ENCODE results near the gene JADE3. TPM values are rescaled to one million over a fixed set of nuclear protein-coding genes. Genes with fewer than 3 reads are reported as not detected.

The JADE3 gene
- polyA plus RNA-seq, 1 donor from 2014 or later = 6.8 TPM

- no peak for TF ChIP-seq RAD21 (conservative IDR thresholded peaks at IDR 0.05)
- no peak for TF ChIP-seq TAF1 (IDR thresholded peaks at IDR 0.05; ENCODE audit: low read depth)
- TF ChIP-seq POLR2AphosphoS5 (IDR thresholded peaks at IDR 0.05) = no peak
- no peak for TF ChIP-seq EZH2 (IDR thresholded peaks at IDR 0.05; ENCODE audit: borderline replicate concordance, insufficient read depth, low read length, poor library complexity, severe bottlenecking)
- no peak for TF ChIP-seq CTCF (IDR thresholded peaks at IDR 0.05; ENCODE audit: poor library complexity, severe bottlenecking)
- TF ChIP-seq EP300 (conservative IDR thresholded peaks at IDR 0.05; ENCODE audit: poor library complexity, severe bottlenecking) = no peak
- TF ChIP-seq SMC3 (conservative IDR thresholded peaks at IDR 0.05; ENCODE audit: poor library complexity) = no peak
- no peak for TF ChIP-seq REST (IDR thresholded peaks at IDR 0.05; ENCODE audit: borderline replicate concordance)
- no peak for TF ChIP-seq MXI1 (conservative IDR thresholded peaks at IDR 0.05; ENCODE audit: poor library complexity, severe bottlenecking)
- H3K4me3 ChIP-seq (ENCODE audit: low read length) = no peak overlapping the region
- no peaks in the 10 kb centered on the region for H3K9me3 ChIP-seq (ENCODE audit: low read length)
- H3F3A ChIP-seq (ENCODE audit: insufficient read depth, low read length, poor library complexity, severe bottlenecking) = no peaks in the 10 kb centered on the region
- H3K27me3 ChIP-seq (ENCODE audit: insufficient read depth, low read depth, low read length) = no peaks in the 10 kb centered on the region
- no peak overlapping the region for H3K9ac ChIP-seq (ENCODE audit: low read length)
- no peaks in the 10 kb centered on the region for H3K9me2 ChIP-seq (ENCODE audit: insufficient read depth, low read length)
- no peak overlapping the region for H3K27ac ChIP-seq (ENCODE audit: low read length)
- peaks cover 10% of the 10 kb centered on the region for H3K79me2 ChIP-seq (replicated peaks; ENCODE audit: insufficient read depth, low read length)
- no peaks in the 10 kb centered on the region for H4K20me1 ChIP-seq (ENCODE audit: insufficient read depth)
- no peaks in the 10 kb centered on the region for H3K36me3 ChIP-seq (ENCODE audit: insufficient read depth, low read length)
- no peak overlapping the region for H2AFZ ChIP-seq (ENCODE audit: low read depth, low read length)
- no peak overlapping the region for H3K4me2 ChIP-seq (ENCODE audit: low read length)
Observed at GRCh38 chrX:46935295-46935694, 23.1 kb downstream of the JADE3 start.

GRCh38 chrX:46938589-46938988 lies 26.4 kb downstream of the JADE3 start:
- H3K4me2 ChIP-seq (ENCODE audit: low read length) = no peak overlapping the region
- H3K36me3 ChIP-seq (ENCODE audit: insufficient read depth, low read length) = no peaks in the 10 kb centered on the region
- H3K4me3 ChIP-seq (ENCODE audit: low read length) = no peak overlapping the region
- no peaks in the 10 kb centered on the region for H3K27me3 ChIP-seq (ENCODE audit: insufficient read depth, low read depth, low read length)
- H3K9me2 ChIP-seq (ENCODE audit: insufficient read depth, low read length) = no peaks in the 10 kb centered on the region
- no peaks in the 10 kb centered on the region for H3F3A ChIP-seq (ENCODE audit: insufficient read depth, low read length, poor library complexity, severe bottlenecking)
- H3K79me2 ChIP-seq (replicated peaks; ENCODE audit: insufficient read depth, low read length) = peaks cover 10% of the 10 kb centered on the region
- H3K9ac ChIP-seq (ENCODE audit: low read length) = no peak overlapping the region
- no peaks in the 10 kb centered on the region for H3K9me3 ChIP-seq (ENCODE audit: low read length)
- no peak for TF ChIP-seq TAF1 (IDR thresholded peaks at IDR 0.05; ENCODE audit: low read depth)
- TF ChIP-seq RAD21 (conservative IDR thresholded peaks at IDR 0.05) = no peak
- TF ChIP-seq MXI1 (conservative IDR thresholded peaks at IDR 0.05; ENCODE audit: poor library complexity, severe bottlenecking) = no peak
- no peak for TF ChIP-seq EP300 (conservative IDR thresholded peaks at IDR 0.05; ENCODE audit: poor library complexity, severe bottlenecking)
- TF ChIP-seq EZH2 (IDR thresholded peaks at IDR 0.05; ENCODE audit: borderline replicate concordance, insufficient read depth, low read length, poor library complexity, severe bottlenecking) = no peak
- no peak for TF ChIP-seq POLR2AphosphoS5 (IDR thresholded peaks at IDR 0.05)
- no peak for TF ChIP-seq SMC3 (conservative IDR thresholded peaks at IDR 0.05; ENCODE audit: poor library complexity)
- no peak for TF ChIP-seq REST (IDR thresholded peaks at IDR 0.05; ENCODE audit: borderline replicate concordance)
- TF ChIP-seq CTCF (IDR thresholded peaks at IDR 0.05; ENCODE audit: poor library complexity, severe bottlenecking) = no peak
- H3K27ac ChIP-seq (ENCODE audit: low read length) = no peak overlapping the region
- H2AFZ ChIP-seq (ENCODE audit: low read depth, low read length) = no peak overlapping the region
- no peaks in the 10 kb centered on the region for H4K20me1 ChIP-seq (ENCODE audit: insufficient read depth)
